NCI-H82 treated with DMSO at 0.1 percent for 48 hours (cell line): Measurements from ENCODE around the gene RERE.
A peak's percentile ranks its signal among the peaks of the same experiment; 100 is the strongest.

ENCODE experiments used
- DNase-seq: peaks from one replicate; lab custom pipeline; 2025; ENCODE audit not compliant: unreplicated experiment; lab: John Stamatoyannopoulos, UW

The RERE gene

DNA sequence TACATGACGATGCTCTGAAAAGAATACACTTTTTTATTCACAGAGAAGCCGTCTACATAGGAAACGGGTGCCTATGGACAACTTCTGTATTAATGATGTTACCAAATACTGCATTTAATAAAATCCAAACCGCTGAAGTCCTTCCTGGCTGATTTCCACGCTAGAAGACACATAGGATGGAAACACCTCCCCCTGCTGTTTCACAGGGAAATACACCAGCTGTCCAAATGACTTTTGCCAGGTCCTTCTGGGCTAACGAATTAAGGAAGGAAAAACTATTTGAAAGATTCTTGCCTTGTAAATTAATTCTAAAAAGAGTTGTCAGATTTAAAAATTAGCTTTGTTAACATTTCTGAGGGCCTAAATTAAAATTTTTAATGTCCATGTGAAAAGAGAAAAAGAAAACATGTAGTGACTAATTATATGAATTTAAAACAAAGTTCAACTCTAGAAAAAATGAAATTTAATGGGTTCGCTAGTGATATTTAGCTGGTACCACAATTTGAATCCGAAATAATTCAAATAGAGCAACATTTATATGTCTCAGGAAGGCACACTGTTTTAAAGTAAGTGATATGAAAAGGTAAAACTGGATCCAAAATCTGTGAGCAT, 146.0 kb downstream of the RERE start:
- peak; percentile 42 for DNase-seq

DNA sequence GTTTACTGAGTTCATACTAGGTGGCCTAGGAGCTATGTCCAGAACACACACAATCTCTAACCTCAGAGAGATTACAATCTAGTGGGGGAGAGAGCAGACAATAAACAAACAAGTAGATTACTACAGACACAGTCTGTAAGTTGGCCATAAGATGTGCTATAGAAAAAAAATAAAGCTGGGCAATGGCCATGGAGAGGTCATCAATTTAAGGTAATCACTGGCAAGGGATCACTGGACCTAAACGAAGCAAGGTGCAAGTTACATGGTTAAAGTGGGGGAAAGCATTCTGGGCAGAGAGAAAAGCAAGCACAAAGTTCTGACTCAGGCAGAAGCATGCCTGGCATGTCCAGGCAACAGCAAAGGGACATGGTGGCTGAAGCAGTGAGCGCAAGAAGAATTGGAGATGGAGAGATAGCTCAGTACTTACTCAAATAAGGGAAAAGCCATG, 147.0 kb downstream of the RERE start:
- DNase-seq, result no peak

DNA sequence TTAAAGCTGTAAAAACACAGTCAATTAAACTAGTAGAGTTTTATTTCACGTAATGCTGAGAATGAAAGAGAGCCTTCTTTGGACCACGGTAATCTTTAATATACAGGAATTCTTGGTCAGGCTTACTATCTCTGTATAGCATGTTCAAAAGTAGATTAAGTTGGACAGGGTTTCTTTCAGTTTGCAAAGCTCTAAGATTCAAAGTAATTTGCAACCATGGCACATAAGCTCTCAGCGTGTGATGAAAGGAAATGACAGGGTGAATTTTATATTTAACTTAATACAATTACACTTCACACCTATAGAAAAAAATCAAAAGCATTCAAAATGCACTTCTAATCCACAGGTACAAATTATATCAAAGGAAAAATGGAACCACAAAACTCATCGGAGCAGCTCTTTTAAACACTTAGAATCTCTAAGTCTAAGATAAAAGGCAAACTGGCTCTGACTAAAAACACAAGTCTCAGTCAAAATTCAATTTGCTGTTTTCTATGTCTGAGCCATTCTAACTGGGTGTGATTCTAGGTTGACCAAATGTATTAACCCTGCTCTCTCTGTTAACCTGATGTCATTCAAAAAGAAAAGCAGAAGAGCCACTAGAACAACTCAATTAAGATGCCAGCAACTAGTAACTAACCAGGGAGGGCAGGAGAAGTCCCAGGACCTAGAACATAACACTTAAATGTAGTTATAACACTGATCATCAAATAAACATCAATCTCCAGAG, 147.7 kb downstream of the RERE start:
- no peak for DNase-seq

DNA sequence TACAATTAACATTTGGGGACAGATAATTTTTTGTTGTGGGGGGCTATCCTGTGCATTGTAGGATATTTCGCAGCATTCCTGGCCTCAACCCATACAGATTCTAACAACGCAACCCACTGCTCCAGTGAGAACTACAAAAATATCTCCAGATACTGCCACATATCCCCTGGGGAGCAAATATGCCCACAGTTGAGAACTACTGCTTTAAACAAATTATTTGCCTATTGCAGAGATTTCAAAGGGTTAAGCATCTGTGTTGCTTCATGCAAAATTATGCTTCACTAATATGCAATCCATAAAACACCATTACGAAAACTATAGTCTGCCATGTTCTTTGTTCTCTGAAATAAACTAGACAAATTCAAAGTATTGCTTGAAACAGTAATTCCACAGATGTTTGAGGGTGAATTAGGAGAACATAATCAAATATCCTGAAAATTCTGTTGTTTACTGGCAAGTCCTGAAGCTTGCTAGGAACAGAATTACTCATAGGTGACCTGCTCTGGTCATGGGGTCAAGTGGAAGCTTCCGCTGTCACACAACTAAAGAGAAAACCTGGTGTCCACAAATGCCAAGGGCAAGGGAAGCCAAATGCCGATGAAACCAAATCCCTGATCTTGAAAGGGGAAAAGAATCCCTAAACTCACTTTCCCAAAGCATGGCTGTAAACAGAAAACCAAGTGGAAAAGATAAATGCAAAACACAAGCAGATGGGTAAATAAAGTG, 149.4 kb downstream of the RERE start:
- DNase-seq, result no peak

DNA sequence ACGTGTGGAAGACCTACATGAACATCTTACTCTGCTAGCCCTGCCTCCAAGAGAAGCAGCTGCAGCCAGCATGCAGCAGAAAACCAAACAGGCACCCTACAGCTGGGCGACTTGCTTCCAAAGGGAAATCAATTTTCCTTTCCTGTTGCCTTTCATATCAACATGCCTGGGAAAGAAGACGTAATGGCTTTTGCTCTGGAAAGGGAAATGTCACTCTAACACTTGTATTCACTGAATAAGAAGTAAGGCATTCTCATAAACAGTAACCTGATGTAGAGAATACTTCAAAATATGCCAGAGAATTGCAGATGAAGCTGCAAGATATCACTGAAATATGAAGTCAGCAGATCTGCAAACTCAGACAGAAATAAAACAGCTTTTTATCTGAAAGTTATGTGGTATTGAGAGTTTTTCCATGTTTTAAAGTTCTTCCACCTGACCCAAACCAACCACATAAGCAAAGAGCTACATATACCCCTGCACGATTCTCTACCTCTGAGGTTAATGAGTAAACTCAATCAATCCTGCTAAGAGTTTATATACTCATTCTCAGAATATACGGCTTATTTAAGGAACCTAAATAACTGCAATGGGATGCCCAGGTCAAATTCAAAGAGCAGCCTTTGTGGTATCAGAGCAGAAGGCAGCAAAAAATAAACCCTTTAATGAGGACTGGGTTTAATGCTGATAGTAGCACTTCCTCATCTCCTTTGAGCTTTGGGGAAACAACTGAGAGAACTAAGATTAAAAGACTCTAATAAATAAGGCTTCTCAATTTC, 150.9 kb downstream of the RERE start:
- no peak for DNase-seq

DNA sequence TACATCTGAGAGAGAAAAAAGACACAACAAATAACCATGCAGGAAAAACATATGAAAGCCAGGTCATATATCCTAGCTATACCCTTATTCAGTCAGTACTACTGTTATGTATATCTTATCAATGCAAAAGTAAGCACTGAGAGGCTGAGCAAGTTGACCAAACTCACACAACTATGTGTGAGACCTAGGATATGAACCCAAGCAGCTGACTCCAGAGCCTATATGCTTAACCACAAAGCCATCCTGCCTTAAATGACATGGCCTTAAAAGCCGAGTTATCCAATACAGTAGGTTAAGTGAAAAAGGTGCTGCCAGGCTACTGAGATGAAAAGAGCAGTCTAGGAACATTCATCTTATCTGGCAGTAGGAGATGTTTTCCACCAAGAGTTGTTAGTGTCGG, 151.6 kb downstream of the RERE start:
- DNase-seq, result no peak

DNA sequence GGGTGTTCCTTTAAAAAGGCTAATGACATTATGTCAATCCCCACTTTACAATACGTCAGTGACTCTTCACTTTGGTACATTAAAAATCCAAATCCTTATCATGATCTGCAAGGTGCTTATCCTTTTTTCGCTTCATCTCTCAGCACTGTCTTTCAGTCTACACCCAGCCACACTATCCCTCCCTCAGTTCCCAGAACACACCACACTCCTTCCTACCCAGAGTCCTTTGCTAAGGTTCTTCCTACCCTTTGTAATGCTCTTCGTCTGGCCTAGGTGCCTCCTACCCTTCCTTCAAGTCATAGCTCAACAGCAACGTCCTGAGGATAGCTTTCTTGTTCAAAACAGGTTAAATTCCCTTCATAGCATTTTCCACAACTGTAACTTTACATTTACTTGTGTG, 152.6 kb downstream of the RERE start:
- peak; percentile 48 for DNase-seq

DNA sequence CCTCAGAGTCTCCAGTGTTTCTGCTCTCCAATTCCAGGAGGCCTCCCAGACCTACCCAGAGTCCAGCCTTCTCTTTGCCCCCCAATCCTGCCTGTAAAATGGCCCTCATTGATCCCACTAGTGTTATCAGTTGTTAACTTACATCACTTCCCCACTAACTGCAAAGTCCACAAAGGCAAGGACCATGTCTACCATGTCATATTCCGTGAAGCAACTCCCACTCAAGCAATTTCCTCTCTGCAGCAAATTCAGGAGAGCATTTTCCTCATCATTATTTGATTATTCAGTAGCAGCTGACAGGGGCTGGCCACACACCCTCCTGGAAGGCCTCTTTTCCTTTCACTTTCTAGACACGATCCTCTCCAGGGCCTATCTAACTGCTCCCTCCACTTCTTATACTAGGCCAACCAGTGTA, 153.5 kb downstream of the RERE start:
- no peak for DNase-seq

DNA sequence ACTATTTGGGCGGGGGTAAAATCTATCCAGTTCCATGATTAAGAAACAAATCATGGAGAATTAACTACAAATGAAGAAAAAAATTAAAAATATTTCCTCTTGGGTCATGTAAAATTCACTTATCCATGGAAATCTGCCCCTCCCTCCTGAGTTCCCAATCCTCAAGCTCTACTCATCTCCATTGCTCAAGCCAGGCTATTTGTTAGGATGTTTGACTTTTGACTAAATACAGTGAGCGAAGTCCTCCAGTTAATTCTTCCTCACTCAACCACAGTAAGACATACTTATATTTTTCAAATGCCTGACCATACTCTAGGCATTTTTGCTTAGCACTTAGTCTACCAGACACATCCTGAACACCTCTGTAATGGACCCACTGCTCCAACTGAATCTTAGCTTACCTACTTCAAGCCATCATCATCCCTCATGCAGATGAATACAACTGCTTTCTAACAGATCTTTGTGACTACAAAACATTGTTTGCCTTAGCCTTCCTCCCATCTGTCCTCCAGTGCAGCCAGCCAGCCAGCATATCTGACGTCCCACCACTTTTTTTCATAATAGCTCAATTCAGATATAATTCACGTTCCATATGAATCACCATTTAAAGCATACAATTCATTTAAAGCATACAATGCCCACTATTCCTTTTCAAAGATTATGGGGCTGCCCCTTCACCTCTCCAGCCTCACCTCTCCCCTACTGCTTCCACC, 154.2 kb downstream of the RERE start:
- DNase-seq, result no peak

DNA sequence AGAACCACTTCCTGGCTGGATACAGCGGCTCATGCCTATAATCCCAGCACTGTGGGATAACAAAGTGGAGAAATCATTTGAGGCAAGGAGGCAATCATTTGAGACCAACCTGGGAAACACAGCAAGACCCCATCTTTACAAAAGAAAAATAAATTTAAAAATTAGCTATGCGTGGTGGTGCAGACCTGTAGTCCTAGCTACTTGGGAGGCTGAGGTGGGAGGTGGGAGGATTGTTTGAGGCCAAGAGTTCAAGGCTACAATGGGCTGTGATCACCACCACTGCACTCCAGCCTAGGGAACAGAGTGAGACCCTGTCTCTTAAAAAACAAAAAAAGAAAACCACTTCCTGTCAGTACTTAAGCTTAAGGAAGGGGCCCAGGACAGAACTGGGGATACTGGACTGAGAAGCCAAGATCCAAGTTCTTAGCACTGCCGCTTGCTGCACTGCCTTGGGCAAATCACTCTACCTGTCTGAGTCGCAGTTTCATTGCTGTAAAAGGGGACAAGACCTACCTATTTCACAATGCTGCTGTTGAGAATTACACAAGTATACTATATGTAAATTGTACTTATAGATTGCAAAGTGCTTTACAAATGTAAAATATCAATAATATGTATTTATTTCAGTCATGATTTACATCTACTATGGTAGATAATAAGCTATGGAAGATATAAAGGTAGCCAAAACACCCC, 154.9 kb downstream of the RERE start:
- no peak for DNase-seq

DNA sequence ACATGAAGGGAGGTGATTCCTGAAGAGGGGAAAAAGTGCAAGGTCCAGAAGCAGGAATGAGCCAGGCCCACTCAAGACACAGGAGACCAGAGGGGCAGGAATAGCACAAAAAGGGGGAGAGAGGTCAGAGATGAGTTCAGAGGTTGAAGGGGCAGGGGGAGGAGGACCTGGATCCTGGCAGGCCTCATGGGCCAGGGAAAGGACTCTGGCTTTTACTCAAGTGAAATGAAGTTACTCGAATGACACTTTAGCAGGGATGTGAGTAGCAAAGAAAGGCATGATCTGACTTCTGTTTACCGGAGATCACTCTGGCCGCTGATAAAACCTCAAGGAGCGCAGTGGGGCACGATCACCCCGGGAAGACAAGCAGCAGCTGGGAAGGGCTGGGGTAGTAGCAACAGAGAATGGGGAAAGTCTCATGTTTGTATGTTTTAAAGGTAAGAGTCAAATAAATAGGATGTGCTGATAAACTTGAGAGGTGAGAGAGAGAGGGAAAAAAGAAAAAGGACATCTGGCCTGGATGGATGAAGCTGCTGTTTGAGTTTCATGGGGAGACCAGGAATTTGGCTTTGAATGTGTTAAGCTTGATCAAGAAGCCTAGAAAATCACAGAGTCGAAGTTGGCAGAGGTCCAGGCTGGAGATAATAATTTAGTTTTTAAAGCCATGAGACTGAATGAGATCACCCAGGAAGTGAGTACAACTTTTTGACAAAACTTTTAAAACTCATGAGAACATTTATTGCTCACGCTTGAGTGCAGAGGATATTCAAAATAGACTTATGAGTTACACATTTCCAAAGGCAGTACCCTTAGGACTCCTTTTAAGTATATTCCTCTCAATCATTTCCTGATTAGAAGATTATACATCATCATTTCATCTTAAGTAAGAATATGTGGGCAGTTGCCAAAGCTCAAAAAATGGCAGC, 156.0 kb downstream of the RERE start:
- DNase-seq, result no peak

DNA sequence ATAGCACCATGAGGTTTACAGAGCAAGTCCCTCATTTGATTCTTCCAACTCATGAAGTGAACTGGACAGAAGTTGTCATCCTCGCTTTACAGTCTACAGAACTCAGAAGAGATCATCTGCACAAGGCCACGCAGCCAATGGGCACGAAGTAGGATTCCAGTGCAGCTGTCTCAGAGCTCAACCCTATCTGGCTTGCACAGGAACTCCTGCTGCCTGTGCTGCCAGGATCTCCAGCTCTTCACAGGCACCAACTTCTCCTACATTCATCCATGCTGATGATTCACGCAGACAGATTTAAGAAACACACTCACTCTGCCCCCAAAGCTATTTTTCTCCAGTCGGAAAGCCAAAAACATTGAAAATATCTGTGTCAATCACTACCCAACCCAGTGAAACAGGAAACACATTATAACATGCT, 157.0 kb downstream of the RERE start:
- DNase-seq, result no peak

DNA sequence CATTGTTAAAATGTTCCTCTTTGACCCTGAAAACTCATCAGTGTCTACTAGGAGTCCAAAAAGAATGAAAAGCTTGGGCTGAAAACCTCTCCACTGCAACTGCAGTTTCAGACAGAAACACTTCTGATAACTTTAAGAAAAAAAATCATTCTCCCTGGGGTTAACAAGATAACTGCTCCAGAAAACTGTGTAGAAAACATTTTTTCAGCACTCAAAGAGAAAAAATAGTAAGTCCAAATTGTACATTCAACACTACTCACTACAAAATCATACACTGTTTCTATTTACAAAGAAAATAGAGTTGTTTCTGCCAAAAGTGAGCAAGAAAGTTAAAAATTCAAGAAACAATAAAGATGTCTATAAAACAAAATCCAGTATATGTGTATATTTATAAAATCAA, 157.8 kb downstream of the RERE start:
- DNase-seq, result no peak

DNA sequence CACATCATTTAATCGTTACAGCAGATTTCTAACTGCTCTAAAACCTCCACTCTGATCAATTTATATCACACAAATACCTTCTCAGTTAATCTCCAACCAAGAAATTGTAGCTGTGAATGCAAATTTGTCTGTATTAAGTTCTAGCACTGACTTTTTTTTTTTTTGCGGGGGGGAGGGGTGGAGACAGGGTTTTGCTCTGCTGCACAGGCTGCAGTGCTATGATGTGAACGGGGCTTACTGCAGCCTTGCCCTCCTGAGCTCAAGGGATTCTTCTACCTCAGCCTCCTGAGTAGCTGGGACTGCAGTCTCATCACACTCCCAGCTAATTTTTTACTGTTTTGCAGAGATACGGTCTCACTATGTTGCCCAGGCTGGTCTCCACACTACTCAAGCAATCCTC, 163.6 kb downstream of the RERE start:
- DNase-seq, result no peak

DNA sequence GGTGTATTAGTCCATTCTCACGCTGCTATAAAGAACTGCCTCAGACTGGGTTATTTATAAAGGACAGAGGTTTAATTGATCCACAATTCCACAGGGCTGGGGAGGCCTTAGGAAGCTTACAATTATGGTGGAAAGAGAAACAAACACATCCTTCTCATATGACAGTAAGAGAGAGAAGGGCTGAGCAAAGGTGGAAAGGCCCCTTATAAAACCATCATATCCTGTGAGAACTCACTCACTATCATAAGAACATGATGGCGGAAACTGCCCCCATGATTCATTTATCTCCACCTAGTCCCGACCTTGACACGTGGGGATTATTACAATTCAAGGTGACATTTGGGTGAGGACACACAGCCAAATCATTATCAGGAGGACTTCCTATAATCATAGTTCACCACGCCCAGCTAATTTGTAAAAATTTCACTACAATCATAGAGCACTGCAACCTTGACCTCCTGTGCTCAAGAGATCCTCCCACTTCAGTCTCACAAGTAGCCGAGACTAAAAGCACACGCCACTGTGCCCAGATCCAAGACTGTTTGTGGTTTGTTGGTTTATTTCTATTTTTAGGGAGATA, 164.9 kb downstream of the RERE start:
- no peak for DNase-seq

DNA sequence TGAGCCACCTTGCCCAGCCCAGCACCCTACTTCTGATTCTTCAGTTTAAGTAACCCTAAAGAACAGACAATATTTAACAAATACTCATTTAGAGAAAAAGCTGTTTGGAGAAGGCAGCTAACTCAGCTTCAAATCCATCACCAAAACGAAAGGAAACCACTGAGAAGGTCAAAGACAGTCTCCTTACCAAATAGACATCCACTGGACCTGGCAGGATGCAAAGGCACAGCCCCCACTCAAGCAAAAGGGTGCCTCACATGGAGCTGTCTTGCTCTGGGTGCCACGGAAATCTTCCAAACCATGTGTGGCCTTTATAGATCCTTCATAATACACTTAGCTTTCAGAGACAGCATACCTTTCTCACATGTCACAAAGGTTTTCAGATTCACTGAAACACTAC, 165.5 kb downstream of the RERE start:
- DNase-seq, result no peak

DNA sequence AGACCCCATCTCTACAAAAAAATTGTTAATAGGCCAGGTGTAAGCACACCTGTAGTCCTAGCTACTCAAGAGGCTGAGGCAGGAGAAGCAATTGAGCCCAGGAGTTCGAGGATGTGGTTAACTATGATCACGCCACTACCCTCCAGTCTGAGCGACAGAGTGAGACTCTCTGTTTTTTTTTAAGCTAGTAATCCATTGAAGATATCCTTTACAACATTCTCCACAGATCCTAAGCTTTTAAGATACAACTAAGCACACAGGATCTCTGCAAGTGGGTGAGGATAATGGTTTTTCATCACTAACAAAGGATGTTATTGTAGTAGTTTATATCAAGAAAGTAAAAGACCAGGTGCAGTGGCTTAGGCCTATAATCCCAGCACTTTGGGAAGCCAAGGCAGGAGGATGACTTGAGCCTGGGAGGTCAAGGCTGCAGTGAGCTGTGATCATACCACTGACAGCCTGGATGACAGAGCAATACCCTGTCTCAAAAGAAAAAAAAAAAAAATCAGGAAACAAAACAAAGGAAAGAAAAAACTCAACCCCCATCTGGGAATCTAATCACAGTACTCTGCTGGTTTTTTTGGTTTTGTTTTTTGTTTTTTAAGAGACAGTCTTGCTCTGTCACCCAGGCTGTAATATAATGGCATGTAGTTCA, 166.1 kb downstream of the RERE start:
- peak; percentile 45 for DNase-seq

DNA sequence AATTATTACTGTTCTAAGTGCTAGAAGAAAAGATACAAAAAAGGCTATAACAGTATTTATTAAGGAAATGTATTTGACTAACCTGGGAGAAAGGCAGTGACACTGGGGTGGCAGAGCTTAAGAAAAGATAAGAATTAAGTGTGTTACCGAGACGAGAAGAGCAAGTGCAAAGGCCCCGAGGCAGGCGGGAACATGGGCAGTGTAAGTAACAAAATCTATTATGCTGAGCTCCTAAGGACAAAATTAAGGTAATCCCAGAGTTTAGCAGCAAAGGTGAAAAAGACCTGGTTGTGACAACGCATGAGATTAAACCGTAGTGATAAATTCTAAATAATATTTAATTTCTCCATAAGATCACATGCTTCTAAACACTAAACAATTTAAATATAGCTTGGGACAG, 167.6 kb downstream of the RERE start:
- DNase-seq, result no peak
